ACC112 (cell line): ENCODE measurements around the gene RASA3.

Experiments used
- H2AFZ ChIP-seq: fragments of 200-600 bp; sonication (generic); one replicate; pipeline ENCODE4 v1.6.0; 2017; ENCODE audit warnings: antibody characterized with exemption, low read length; ENCODE audit not compliant: unreplicated experiment
- H3K27ac ChIP-seq: fragments of 200-600 bp; sonication (generic); 2 replicates; pipeline ENCODE4 v1.5.1; 2014; ENCODE audit warnings: low read depth, mild to moderate bottlenecking, antibody characterized with exemption, low read length, moderate library complexity
- H3K27me3 ChIP-seq: fragments of 200-600 bp; sonication (generic); 2 replicates; pipeline ENCODE4 v1.6.1; 2014; ENCODE audit warnings: mild to moderate bottlenecking, antibody characterized with exemption, low read length, moderate library complexity, mixed read lengths; ENCODE audit not compliant: insufficient read depth
- H3K36me3 ChIP-seq: fragments of 200-600 bp; sonication (generic); 2 replicates; pipeline ENCODE4 v1.6.1; 2016; ENCODE audit warnings: mild to moderate bottlenecking, antibody characterized with exemption, low read length, moderate library complexity, mixed read lengths; ENCODE audit not compliant: insufficient read depth
- H3K4me1 ChIP-seq: fragments of 200-600 bp; sonication (generic); one replicate; pipeline ENCODE4 v1.6.1; 2016; ENCODE audit warnings: low read length, mixed read lengths; ENCODE audit not compliant: insufficient read depth, unreplicated experiment, control insufficient read depth
- H3K4me3 ChIP-seq: fragments of 200-600 bp; sonication (generic); 2 replicates; pipeline ENCODE4 v1.5.1; 2014; ENCODE audit warnings: mild to moderate bottlenecking, low read depth, low read length
- H3K79me2 ChIP-seq: fragments of 200-600 bp; sonication (generic); one replicate; pipeline ENCODE4 v1.6.0; 2016; ENCODE audit warnings: low read length; ENCODE audit not compliant: control insufficient read depth, unreplicated experiment, insufficient read depth

Gene RASA3

GRCh38 chr13:114013952-114014629 lies 118.3 kb downstream of the RASA3 start:
- Histone ChIP-seq H3K4me3 (no peak overlapping the region), H3K79me2 (no peaks in the 10 kb centered on the region), H2AFZ (no peak overlapping the region), H3K36me3 (peaks cover 7% of the 10 kb centered on the region), H3K27ac (no peak overlapping the region), H3K4me1 (peaks cover 12% of the 10 kb centered on the region), H3K27me3 (no peaks in the 10 kb centered on the region)

GRCh38 chr13:114013336-114013735 lies 119.1 kb downstream of the RASA3 start:
- Histone ChIP-seq H2AFZ (no peak overlapping the region), H3K27ac (no peak overlapping the region), H3K79me2 (no peaks in the 10 kb centered on the region), H3K27me3 (no peaks in the 10 kb centered on the region), H3K4me1 (peaks cover 12% of the 10 kb centered on the region), H3K4me3 (no peak overlapping the region), H3K36me3 (peaks cover 7% of the 10 kb centered on the region)

GRCh38 chr13:114012921-114013320 lies 119.5 kb downstream of the RASA3 start:
- Histone ChIP-seq H3K36me3 (peaks cover 7% of the 10 kb centered on the region), H3K27me3 (no peaks in the 10 kb centered on the region), H3K79me2 (no peaks in the 10 kb centered on the region)

GRCh38 chr13:114012141-114012540 lies 120.3 kb downstream of the RASA3 start:
- Histone ChIP-seq H3K27me3 (no peaks in the 10 kb centered on the region), H3K4me1 (peaks cover 12% of the 10 kb centered on the region), H3K79me2 (no peaks in the 10 kb centered on the region)

More at GRCh38 chr13:114012921-114013320, 119.5 kb downstream of the RASA3 start:
- Histone ChIP-seq H2AFZ (no peak overlapping the region), H3K4me1 (peaks cover 12% of the 10 kb centered on the region), H3K27ac (no peak overlapping the region), H3K4me3 (no peak overlapping the region)

GRCh38 chr13:114011226-114011625 lies 121.2 kb downstream of the RASA3 start:
- Histone ChIP-seq H2AFZ (no peak overlapping the region), H3K4me3 (no peak overlapping the region), H3K79me2 (no peaks in the 10 kb centered on the region), H3K27me3 (no peaks in the 10 kb centered on the region), H3K36me3 (peaks cover 6% of the 10 kb centered on the region), H3K27ac (no peak overlapping the region), H3K4me1 (peaks cover 8% of the 10 kb centered on the region)

More at GRCh38 chr13:114012141-114012540, 120.3 kb downstream of the RASA3 start:
- no peak overlapping the region for H3K27ac ChIP-seq
- H2AFZ ChIP-seq: no peak overlapping the region
- H3K4me3 ChIP-seq: no peak overlapping the region
- H3K36me3 ChIP-seq: peaks cover 7% of the 10 kb centered on the region

- no peaks in the 10 kb centered on the region for H3K79me2 ChIP-seq
- no peak overlapping the region for H2AFZ ChIP-seq
- no peak overlapping the region for H3K27ac ChIP-seq
- peaks cover 1% of the 10 kb centered on the region for H3K4me1 ChIP-seq
- H3K36me3 ChIP-seq: peaks cover 4% of the 10 kb centered on the region
- no peak overlapping the region for H3K4me3 ChIP-seq
- no peaks in the 10 kb centered on the region for H3K27me3 ChIP-seq
Observed at GRCh38 chr13:114010401-114011101, 121.9 kb downstream of the RASA3 start.

GRCh38 chr13:114009590-114010400 lies 122.6 kb downstream of the RASA3 start:
- Histone ChIP-seq H3K36me3 (peaks cover 4% of the 10 kb centered on the region), H3K27ac (no peak overlapping the region), H3K4me1 (no peaks in the 10 kb centered on the region)

GRCh38 chr13:114008964-114009589 lies 123.3 kb downstream of the RASA3 start:
- H3K4me3 ChIP-seq: no peak overlapping the region
- H3K36me3 ChIP-seq: peaks cover 4% of the 10 kb centered on the region
- H2AFZ ChIP-seq: no peak overlapping the region
- no peaks in the 10 kb centered on the region for H3K4me1 ChIP-seq
- H3K27me3 ChIP-seq: no peaks in the 10 kb centered on the region
- H3K79me2 ChIP-seq: no peaks in the 10 kb centered on the region
- H3K27ac ChIP-seq: no peak overlapping the region

More at GRCh38 chr13:114009590-114010400, 122.6 kb downstream of the RASA3 start:
- Histone ChIP-seq H3K4me3 (no peak overlapping the region), H3K79me2 (no peaks in the 10 kb centered on the region), H2AFZ (no peak overlapping the region), H3K27me3 (no peaks in the 10 kb centered on the region)

GRCh38 chr13:114007566-114007965 lies 124.9 kb downstream of the RASA3 start:
- Histone ChIP-seq H3K36me3 (peaks cover 4% of the 10 kb centered on the region; the same call in 1 of the 2 replicates), H3K79me2 (no peaks in the 10 kb centered on the region), H3K4me1 (no peaks in the 10 kb centered on the region), H3K4me3 (no peak overlapping the region), H3K27me3 (no peaks in the 10 kb centered on the region), H3K27ac (no peak overlapping the region), H2AFZ (no peak overlapping the region)

- no peak overlapping the region for H3K4me3 ChIP-seq
- H3K36me3 ChIP-seq: peaks cover 4% of the 10 kb centered on the region; the same call in 1 of the 2 replicates
- no peak overlapping the region for H2AFZ ChIP-seq
- H3K79me2 ChIP-seq: no peaks in the 10 kb centered on the region
- no peaks in the 10 kb centered on the region for H3K27me3 ChIP-seq
- no peaks in the 10 kb centered on the region for H3K4me1 ChIP-seq
- H3K27ac ChIP-seq: no peak overlapping the region; the same call in 1 of the 2 replicates
Observed at GRCh38 chr13:114005206-114005724, 127.2 kb downstream of the RASA3 start.
